Endothelial cell of umbilical vein (primary cell): ENCODE results near the gene PPFIA1. TPM values are rescaled to one million over a fixed set of nuclear protein-coding genes. Genes with fewer than 3 reads are reported as not detected.

Experiments used
- BruUV-seq: library from RNA; stranded (reverse); fragments of 400-500 nt; replicated peaks from 2 replicates; lab custom pipeline; 2021; lab: Mats Ljungman, UMichigan
- CTCF ChIA-PET: fragments of 300-600, 350-600 bp; sonication (Branson Sonifier 250); formaldehyde crosslinking; loops from one replicate; lab custom pipeline; 2021; ENCODE audit warnings: antibody characterized with exemption, inconsistent platforms; lab: Charles Lee
- POLR2A ChIA-PET: fragments of 300-600, 350-600 bp; sonication (Branson Sonifier 250); formaldehyde crosslinking; loops from one replicate; lab custom pipeline; 2021; ENCODE audit warnings: antibody characterized with exemption, inconsistent platforms; lab: Charles Lee
- DNase-seq: peaks from one replicate; pipeline ENCODE4 v3.0.0-alpha.2; 2011; ENCODE audit warnings: low read depth, low spot score
- FAIRE-seq: peaks from 2 replicates; lab custom pipeline; 2011; peaks lifted over from hg19 to GRCh38; lab: Jason Lieb, UNC
- H2AFZ ChIP-seq: 2 replicates; pipeline ENCODE4 v1.6.0; 2012; ENCODE audit warnings: low read depth, low read length, control low read depth, inconsistent platforms
- H3K27ac ChIP-seq: 2 replicates; pipeline ENCODE4 v1.5.1; 2011; ENCODE audit warnings: low read depth, mild to moderate bottlenecking, control low read depth, low read length, moderate library complexity; ENCODE audit not compliant: insufficient read depth
- H3K27me3 ChIP-seq, 2 experiments: 2 replicates each; pipeline versions ENCODE4 v1.6.0 to v1.6.1; 2011; ENCODE audit warnings: low read length in 2 of 2, mixed read lengths in 1 of 2; ENCODE audit not compliant: control insufficient read depth in 2 of 2, insufficient read depth in 2 of 2
- H3K36me3 ChIP-seq, 2 experiments: 2 replicates in 1 of 2; 3 replicates in 1 of 2; pipeline ENCODE4 v1.5.1; 2011; ENCODE audit warnings: low read length in 2 of 2, mild to moderate bottlenecking in 1 of 2, moderate library complexity in 1 of 2; ENCODE audit not compliant: control insufficient read depth in 2 of 2, insufficient read depth in 2 of 2; ENCODE audit errors: extremely low read depth in 1 of 2
- H3K4me1 ChIP-seq: 3 replicates; pipeline ENCODE4 v1.5.1; 2011; ENCODE audit warnings: mild to moderate bottlenecking, low read length; ENCODE audit not compliant: control insufficient read depth, insufficient read depth; ENCODE audit errors: extremely low read depth
- H3K4me2 ChIP-seq: 2 replicates; pipeline ENCODE4 v1.6.1; 2011; ENCODE audit warnings: low read length, control low read depth, mixed read lengths; ENCODE audit not compliant: insufficient read depth
- H3K4me3 ChIP-seq, 3 experiments: fragments of 200-600 bp in 1 of 3; sonication (generic), shearing (Covaris generic) in 1 of 3; replicated peaks in 1 of 3; 2 replicates each; pipeline ENCODE4 v1.5.1; 2011 to 2016; ENCODE audit warnings: control low read depth in 3 of 3, low read length in 3 of 3, mild to moderate bottlenecking in 2 of 3, inconsistent platforms in 1 of 3, low read depth in 1 of 3, moderate library complexity in 1 of 3; ENCODE audit not compliant: insufficient read depth in 1 of 3
- H3K79me2 ChIP-seq: 2 replicates; pipeline ENCODE4 v1.6.0; 2012; ENCODE audit warnings: low read length, inconsistent platforms; ENCODE audit not compliant: control insufficient read depth, insufficient read depth
- H3K9ac ChIP-seq: replicated peaks from 2 replicates; pipeline ENCODE3; 2011; ENCODE audit warnings: low read length, control low read depth; ENCODE audit not compliant: insufficient read depth; ENCODE audit errors: extremely low read depth
- H3K9me1 ChIP-seq: replicated peaks from 3 replicates; pipeline ENCODE4 v1.6.0; 2011; ENCODE audit warnings: mild to moderate bottlenecking, low read length; ENCODE audit not compliant: control insufficient read depth, insufficient read depth; ENCODE audit errors: extremely low read depth
- H3K9me3 ChIP-seq: replicated peaks from 2 replicates; pipeline ENCODE4 v1.5.1; 2012; ENCODE audit warnings: low read length, inconsistent platforms; ENCODE audit not compliant: control insufficient read depth, insufficient read depth
- H4K20me1 ChIP-seq: replicated peaks from 2 replicates; pipeline ENCODE3; 2011; ENCODE audit warnings: mild to moderate bottlenecking, low read length; ENCODE audit not compliant: control insufficient read depth, insufficient read depth; ENCODE audit errors: extremely low read depth
- CTCF ChIP-seq, 2 donors: IDR thresholded peaks; 1 replicate in 1 of 2; 2 replicates in 1 of 2; pipeline ENCODE4 v1.5.1; 2011; ENCODE audit warnings: low read length in 2 of 2, mild to moderate bottlenecking in 2 of 2, moderate library complexity in 2 of 2, control low read depth in 1 of 2, inconsistent platforms in 1 of 2, low read depth in 1 of 2; ENCODE audit not compliant: insufficient read depth in 1 of 2; ENCODE audit errors: extremely low read depth in 1 of 2
- EZH2 ChIP-seq: IDR thresholded peaks from 2 replicates; pipeline ENCODE4 v1.6.1; 2012; ENCODE audit warnings: borderline replicate concordance, low read depth, mild to moderate bottlenecking, moderate library complexity, low read length, inconsistent platforms; ENCODE audit not compliant: severe bottlenecking
- FOS ChIP-seq: IDR thresholded peaks from 2 replicates; pipeline ENCODE4 v1.6.1; 2011; ENCODE audit warnings: mild to moderate bottlenecking, low read length, moderate library complexity, borderline replicate concordance; ENCODE audit not compliant: insufficient read depth
- GATA2 ChIP-seq: IDR thresholded peaks from 2 replicates; pipeline ENCODE4 v1.7.0; 2011; ENCODE audit warnings: low read depth, mild to moderate bottlenecking, moderate library complexity, mixed read lengths, low read length; ENCODE audit not compliant: insufficient read length, insufficient read depth
- JUN ChIP-seq: IDR thresholded peaks from 2 replicates; pipeline ENCODE4 v1.6.1; 2011; ENCODE audit warnings: borderline replicate concordance, low read depth; ENCODE audit not compliant: insufficient read length, insufficient read depth
- MAX ChIP-seq: IDR thresholded peaks from 2 replicates; pipeline ENCODE4 v1.6.1; 2011; ENCODE audit not compliant: insufficient read depth, insufficient read length
- MYC ChIP-seq: IDR thresholded peaks from one replicate; pipeline ENCODE4 v1.6.1; 2011; ENCODE audit warnings: mild to moderate bottlenecking, low read depth, low read length
- POLR2A ChIP-seq: IDR thresholded peaks from 2 replicates; pipeline ENCODE4 v1.6.1; 2012; ENCODE audit warnings: low read depth, mild to moderate bottlenecking, control low read depth, low read length
- POLR2AphosphoS5 ChIP-seq: IDR thresholded peaks from 2 replicates; pipeline ENCODE4 v1.6.1; 2012; ENCODE audit warnings: low read depth, mild to moderate bottlenecking, control low read depth, low read length, moderate library complexity; ENCODE audit not compliant: insufficient read depth
- dilution Hi-C: fragments of 300-500 bp; cut with MboI; formaldehyde crosslinking; loops from one replicate; pipeline ENCODE4 v1.15.0; 2019; ENCODE audit warnings: low sequenced_read_pairs; ENCODE audit not compliant: extremely low pct_ligation_motif_present
- intact Hi-C: fragments of 100-400 bp; cut with micrococcal nuclease; formaldehyde crosslinking; loops from one replicate; pipeline ENCODE4 v1.10.0; 2022
- polyA plus RNA-seq, 4 experiments: library from polyadenylated mRNA; depleted of rRNA in 3 of 4; stranded (reverse) in 3 of 4; unstranded in 1 of 4; fragments of >200 nt; gene quantifications; 2 replicates each; pipeline versions ENCODE4 v1.2.1 to v1.2.3, GENCODE V29; 2011 to 2012; ENCODE audit warnings: missing spikeins in 1 of 4
- total RNA-seq: library from RNA; stranded (reverse); gene quantifications from 2 replicates; pipeline ENCODE4 v1.2.3, GENCODE V29; 2021

PPFIA1 gene
- total and polyA plus RNA-seq, 2 donors (not counting 3 experiments of a cell fraction or from before 2014, with no cell fraction given) = 44.3 to 60.9 TPM

GRCh38 chr11:70351646-70352045 lies 81.2 kb downstream of the PPFIA1 start:
- Histone ChIP-seq H3K36me3 (peaks cover 9 to 28% of the 10 kb centered on the region in 2 experiments), H3K9ac (no peak overlapping the region), H2AFZ (no peak overlapping the region), H3K27me3 (no peaks in the 10 kb centered on the region), H3K9me3 (no peaks in the 10 kb centered on the region), H3K4me3 (no peak overlapping the region), H3K27ac (no peak overlapping the region), H3K4me2 (no peak overlapping the region), H4K20me1 (no peaks in the 10 kb centered on the region), H3K4me1 (no peaks in the 10 kb centered on the region), H3K9me1 (no peaks in the 10 kb centered on the region), H3K79me2 (no peaks in the 10 kb centered on the region)
- POLR2A ChIA-PET = no interaction called here
- FAIRE-seq = no peak
- CTCF ChIA-PET = no interaction called here
- no TSS peak for BruUV-seq
- dilution Hi-C loops = no loop called here
- no peak for DNase-seq
- TF ChIP-seq POLR2AphosphoS5 = no peak
- TF ChIP-seq EZH2 = no peak
- TF ChIP-seq FOS = no peak
- no peak for TF ChIP-seq MYC
- TF ChIP-seq JUN = no peak
- TF ChIP-seq GATA2 = no peak
- TF ChIP-seq MAX = no peak
- TF ChIP-seq CTCF (IDR thresholded peaks at IDR 0.05; ENCODE audit: extremely low read depth in 1 of 2, insufficient read depth in 1 of 2, low read depth in 1 of 2, low read length in 2 of 2) = no peak
- no peak for TF ChIP-seq POLR2A
- intact Hi-C loops = no loop called here
